NB4 (cell line): Measurements from ENCODE around the gene TJP1.
"Not testable (repeated sequence)": the region's sequence is repeated elsewhere in the genome, so short reads cannot be mapped to it uniquely, and the experiment has no call there.

Source experiments
- DNase-seq: peaks from one replicate; pipeline ENCODE4 v3.0.0; 2010; ENCODE audit warnings: low read depth
- H3K4me3 ChIP-seq: one replicate; pipeline ENCODE4 v1.5.1; 2011; ENCODE audit warnings: mild to moderate bottlenecking, low read depth, low read length, moderate library complexity
- CTCF ChIP-seq: IDR thresholded peaks from one replicate; pipeline ENCODE4 v1.5.1; 2012; ENCODE audit warnings: low read depth, low read length
- MAX ChIP-seq: IDR thresholded peaks from 2 replicates; pipeline ENCODE4 v1.6.1; 2011; ENCODE audit warnings: low read depth, low read length
- MYC ChIP-seq: IDR thresholded peaks from 2 replicates; pipeline ENCODE4 v1.6.1; 2011; ENCODE audit warnings: low read depth, low read length
- POLR2A ChIP-seq: IDR thresholded peaks from 2 replicates; pipeline ENCODE4 v1.6.1; 2011; ENCODE audit warnings: mild to moderate bottlenecking; ENCODE audit not compliant: insufficient read length; ENCODE audit errors: extremely low read depth

The TJP1 gene

GRCh38 chr15:29788433-29789034 lies 33.7 kb downstream of the TJP1 start:
- TF ChIP-seq CTCF (no peak), MAX (no peak), MYC (no peak), POLR2A (no peak)
- no peak overlapping the region for H3K4me3 ChIP-seq
- no peak for DNase-seq

DNA sequence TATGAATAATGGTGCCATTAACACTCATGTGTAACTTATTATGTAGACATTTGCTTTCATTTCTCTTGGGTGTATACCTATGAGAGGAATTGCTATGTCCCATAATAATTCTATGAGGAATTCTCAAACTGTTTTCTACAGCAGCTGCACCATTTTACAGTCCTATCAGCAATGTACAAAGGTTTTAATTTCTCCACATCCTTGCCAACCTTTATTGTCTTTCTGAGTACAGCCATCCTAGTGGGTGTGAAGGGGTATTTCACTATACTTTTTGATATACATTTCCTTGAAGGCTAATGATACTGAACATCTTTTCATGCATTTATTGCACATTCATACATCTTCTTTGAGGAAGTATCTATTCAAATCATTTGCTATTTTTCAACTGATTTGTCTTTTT lies 34.5 kb downstream of the TJP1 start:
- H3K4me3 ChIP-seq = no peak overlapping the region
- DNase-seq = no peak
- TF ChIP-seq MAX (no peak), CTCF (no peak), POLR2A (no peak), MYC (no peak)

DNA sequence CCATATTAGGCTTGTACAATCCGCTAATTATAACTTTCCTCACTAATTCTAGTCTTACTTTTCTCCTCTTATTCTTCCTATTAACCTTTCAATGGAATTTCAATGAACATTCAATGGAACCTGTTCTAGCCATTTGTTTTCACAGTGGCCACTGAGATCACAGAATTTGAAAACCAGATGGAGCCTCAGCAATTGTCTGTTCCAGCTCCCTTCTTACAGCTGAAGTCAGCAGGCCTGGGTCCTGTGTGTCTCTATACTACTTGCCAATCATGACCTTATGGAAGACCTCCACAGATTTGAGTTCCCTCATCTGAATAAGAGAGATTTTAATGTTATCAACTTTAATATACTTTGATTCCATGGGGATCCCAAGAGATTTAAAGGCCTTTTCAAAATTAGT lies 36.6 kb downstream of the TJP1 start:
- no peak for DNase-seq
- no peak overlapping the region for H3K4me3 ChIP-seq
- TF ChIP-seq POLR2A (no peak), MAX (no peak), CTCF (no peak), MYC (no peak)

- TF ChIP-seq POLR2A = no peak
- H3K4me3 ChIP-seq = no peak overlapping the region
- no peak for DNase-seq
Observed at GRCh38 chr15:29785136-29785535, 37.1 kb downstream of the TJP1 start.

DNA sequence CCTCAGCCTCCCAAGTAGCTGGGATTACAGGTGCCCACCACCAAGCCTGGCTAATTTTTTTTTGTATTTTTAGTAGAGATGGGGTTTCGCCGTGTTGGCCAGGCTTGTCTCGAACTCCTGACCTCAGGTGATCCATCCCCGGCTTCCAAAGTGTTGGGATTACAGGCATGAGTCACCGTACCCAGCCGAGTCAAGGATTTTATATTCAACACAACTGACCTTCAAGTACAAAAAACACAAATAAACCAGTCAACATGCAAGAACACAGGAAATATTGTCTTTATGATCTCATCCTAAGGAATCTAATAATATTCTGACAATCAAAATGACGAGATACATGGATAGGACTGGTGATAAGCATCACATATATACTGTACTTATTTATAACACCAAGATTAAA lies 37.9 kb downstream of the TJP1 start:
- H3K4me3 ChIP-seq = no peak overlapping the region
- no peak for TF ChIP-seq MAX
- TF ChIP-seq CTCF = no peak
- TF ChIP-seq MYC = no peak
- TF ChIP-seq POLR2A = no peak
- DNase-seq = no peak

DNA sequence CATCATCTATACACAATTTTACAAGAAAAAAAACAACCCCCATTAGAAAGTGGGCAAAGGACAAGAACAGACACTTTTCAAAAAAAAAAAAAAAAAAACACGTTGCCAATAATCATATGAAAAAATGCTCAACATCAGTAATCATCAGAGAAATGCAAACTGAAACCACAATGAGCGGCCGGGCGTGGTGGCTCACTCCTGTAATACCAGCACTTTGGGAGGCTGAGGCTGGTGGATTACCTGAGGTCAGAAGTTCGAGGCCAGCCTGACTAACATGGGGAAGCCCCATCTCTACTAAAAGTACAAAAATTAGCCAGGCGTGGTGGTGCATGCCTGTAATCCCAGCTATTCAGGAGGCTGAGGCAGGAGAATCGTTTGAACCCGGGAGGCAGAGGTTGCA lies 39.5 kb downstream of the TJP1 start:
- DNase-seq, H3K4me3 ChIP-seq: not testable (repeated sequence)

GRCh38 chr15:29778382-29778781 lies 43.9 kb downstream of the TJP1 start:
- no peak overlapping the region for H3K4me3 ChIP-seq
- DNase-seq = no peak
- TF ChIP-seq POLR2A (no peak), MAX (no peak), MYC (no peak), CTCF (no peak)
